Measurements from ENCODE around the gene METTL17.

- TF ChIP-seq, protein P1, sequence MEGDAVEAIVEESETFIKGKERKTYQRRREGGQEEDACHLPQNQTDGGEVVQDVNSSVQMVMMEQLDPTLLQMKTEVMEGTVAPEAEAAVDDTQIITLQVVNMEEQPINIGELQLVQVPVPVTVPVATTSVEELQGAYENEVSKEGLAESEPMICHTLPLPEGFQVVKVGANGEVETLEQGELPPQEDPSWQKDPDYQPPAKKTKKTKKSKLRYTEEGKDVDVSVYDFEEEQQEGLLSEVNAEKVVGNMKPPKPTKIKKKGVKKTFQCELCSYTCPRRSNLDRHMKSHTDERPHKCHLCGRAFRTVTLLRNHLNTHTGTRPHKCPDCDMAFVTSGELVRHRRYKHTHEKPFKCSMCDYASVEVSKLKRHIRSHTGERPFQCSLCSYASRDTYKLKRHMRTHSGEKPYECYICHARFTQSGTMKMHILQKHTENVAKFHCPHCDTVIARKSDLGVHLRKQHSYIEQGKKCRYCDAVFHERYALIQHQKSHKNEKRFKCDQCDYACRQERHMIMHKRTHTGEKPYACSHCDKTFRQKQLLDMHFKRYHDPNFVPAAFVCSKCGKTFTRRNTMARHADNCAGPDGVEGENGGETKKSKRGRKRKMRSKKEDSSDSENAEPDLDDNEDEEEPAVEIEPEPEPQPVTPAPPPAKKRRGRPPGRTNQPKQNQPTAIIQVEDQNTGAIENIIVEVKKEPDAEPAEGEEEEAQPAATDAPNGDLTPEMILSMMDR (IDR thresholded peaks at IDR 0.05; ENCODE audit: extremely low read depth in 1 of 2, insufficient read depth in 1 of 2, low read depth in 1 of 2, low read length in 2 of 2), result no peak
- no peak for TF ChIP-seq POLR2AphosphoS5 (IDR thresholded peaks at IDR 0.05; ENCODE audit: insufficient read depth, low read depth, low read length)
Observed at GRCh38 chr14:21016413-21017190, 26.8 kb downstream of the METTL17 start.

All from endothelial cell of umbilical vein (primary cell).